Islet of Langerhans (tissue), 1 donor: ENCODE results near the gene HLCS.

Source experiments
- FAIRE-seq: peaks from one replicate; lab custom pipeline; 2011; peaks lifted over from hg19 to GRCh38; lab: Jason Lieb, UNC

Gene HLCS

DNA sequence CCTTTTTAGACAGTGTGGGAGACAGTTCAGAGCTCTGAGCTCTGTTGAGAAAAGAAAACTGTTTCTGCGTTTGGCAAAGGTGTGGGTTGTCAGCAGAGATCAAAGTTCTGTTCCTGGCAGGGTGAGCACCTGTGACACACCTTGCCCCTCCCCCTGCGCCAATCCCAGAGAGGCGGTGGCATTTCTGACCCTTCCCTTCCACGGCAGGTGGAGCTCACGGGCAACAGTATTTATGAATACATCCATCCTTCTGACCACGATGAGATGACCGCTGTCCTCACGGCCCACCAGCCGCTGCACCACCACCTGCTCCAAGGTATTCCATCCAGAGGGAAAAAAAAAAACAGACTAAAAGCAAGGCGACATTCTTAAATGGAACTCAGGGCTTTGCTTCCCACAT lies 246.9 kb downstream of the HLCS start:
- FAIRE-seq = no peak

DNA sequence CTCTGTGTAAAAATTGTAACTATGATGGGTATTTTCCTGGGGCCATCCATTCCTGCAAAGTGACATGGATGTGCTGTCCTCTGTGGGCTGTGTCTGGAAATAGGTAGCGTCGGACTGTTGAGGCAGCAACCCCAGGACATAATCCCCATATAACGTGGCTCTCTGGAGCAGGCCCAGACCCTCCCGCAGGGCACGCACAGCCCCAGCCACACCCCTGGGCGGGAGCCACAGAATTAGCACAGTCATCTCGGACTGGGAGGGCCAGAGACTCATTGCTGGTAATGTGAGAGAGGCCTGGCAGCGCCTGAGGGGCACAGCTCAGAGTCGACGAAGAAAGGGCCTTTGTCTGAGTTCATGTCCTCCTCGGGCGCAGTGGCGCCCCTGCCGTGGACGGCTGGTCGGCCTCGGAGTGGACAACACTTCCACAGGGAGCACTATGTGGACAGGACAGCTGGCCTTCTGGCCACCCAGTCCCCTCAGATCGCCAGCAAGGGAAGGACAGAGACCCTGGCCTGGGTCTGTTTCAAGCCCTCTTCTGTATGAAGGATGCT lies 247.4 kb downstream of the HLCS start:
- no peak for FAIRE-seq

DNA sequence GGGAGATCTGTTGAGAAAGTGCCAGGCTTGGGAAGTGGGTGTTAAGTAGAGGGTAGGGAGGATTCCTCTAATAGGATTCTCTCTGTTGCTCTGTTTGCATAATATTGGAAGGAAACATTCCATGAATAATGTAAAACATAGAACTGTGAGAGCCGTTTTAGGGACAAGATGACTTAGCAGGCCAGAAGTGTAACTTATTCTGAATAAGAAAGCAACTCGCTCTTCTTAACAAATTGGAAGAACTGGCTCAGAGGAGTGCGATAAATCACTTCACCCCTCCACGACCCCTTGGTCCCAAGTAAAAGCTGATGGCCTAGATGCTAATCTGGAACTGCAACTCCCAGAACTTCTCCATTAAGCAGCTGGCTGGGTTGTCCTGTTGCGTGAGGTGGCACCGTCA lies 248.5 kb downstream of the HLCS start:
- FAIRE-seq = no peak

DNA sequence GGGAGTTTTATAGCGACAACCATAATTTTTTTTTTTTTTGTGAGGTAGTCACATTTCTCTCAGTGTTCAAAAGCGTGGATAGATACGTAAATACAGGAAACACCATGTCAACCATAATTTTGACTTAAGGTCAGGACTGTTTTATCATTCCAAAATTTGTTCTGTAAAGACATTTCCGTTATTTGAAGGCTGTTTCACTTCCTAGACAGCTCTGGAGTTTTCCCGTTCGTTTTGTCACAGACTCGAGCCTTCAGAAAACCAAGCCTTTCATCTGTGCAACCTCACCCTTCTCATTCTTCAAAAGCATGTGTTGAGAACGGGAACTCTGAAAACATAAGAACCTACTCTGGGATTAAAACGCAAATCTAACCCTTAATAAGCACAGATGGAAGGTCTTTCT lies 249.6 kb downstream of the HLCS start:
- no peak for FAIRE-seq

DNA sequence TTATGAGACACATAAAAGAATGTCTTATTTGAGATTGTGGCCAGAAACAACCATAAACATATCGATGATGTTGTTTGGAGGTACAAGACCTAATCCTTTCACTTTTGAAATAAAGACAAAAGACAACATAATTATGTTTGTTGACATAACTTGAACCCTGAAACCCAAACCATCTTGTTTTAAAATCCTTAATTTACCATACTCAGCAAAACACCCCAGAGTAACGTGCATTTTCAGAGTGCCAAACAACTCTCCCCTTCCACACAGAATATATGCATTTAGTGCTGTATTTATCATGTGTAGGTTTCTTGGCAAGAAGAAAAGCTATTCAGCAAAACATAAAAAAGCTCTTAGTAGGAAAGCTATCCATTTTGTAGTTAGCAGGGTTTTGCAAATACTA lies 250.1 kb downstream of the HLCS start:
- no peak for FAIRE-seq

DNA sequence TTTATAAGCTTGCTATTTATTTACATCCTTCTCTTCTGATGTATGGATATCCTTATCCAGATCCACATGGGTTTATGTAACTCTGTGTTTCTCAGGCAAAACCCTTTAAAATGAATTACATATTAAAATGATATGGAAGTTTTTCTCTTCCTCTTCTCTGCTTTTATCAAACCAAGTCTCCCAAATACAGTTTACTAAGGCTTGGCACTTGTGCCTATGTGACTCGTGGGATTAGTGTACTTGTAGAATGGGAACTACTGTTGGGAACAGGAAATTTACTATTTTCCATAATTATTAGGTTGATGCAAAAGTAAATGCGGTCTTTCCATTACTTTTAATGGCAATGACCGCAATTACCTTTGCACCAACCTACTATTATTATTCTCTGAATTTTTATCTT lies 252.7 kb downstream of the HLCS start:
- no peak for FAIRE-seq

DNA sequence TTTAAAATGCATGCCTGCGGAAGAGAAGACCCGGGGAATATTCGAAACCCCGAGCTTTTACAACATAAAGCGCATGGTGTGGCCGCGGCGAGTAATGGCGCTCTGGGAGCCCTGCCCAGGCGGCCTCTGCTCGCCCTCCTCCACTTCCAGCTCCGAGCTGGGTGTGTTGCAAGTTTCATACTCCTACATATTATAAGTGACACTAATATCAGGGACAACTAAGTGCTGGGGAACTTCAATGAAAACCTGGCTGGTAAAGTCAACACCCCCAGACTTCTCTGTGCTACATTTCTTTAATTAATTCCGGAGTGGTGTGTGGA lies 255.8 kb downstream of the HLCS start:
- no peak for FAIRE-seq

DNA sequence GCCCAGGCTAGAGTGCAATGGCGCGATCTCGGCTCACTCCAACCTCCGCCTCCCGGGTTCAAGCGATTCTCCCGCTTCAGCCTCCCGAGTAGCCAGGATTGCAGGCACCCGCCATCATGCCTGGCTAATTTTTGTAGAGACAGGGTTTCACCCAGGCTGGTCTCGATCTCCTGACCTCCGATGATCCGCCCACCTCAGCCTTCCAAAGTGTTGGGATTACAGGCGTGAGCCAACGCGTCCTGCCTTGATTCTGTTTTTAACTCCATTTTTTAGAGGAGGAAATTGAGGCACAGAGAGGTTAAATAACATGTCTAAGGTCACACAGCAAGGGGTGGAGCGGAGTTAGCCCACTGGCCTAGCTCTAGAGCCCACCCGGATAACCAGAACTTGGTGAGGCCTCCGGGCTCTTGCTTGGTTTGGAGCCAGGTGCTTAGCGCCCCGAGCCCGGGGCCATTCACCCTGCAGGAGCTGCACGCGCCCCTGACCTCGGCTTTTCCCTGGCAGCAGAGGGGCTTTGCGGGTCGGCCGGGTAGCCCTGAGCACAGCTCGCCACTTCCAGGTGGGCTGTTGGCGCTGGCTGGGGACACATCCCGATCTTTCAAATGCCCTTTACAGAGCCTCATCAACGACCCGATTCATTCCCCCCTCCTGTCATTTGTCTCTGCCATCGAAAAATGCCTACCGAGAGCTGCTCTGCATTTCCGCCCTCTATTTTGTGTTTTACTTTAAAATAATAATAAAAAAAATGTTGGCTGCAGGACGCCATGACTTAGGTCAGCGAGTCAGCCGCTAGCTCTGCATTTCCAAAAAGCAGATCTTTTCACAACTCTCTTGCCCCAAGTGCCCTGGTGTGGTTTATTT lies 256.4 kb downstream of the HLCS start:
- no peak for FAIRE-seq

DNA sequence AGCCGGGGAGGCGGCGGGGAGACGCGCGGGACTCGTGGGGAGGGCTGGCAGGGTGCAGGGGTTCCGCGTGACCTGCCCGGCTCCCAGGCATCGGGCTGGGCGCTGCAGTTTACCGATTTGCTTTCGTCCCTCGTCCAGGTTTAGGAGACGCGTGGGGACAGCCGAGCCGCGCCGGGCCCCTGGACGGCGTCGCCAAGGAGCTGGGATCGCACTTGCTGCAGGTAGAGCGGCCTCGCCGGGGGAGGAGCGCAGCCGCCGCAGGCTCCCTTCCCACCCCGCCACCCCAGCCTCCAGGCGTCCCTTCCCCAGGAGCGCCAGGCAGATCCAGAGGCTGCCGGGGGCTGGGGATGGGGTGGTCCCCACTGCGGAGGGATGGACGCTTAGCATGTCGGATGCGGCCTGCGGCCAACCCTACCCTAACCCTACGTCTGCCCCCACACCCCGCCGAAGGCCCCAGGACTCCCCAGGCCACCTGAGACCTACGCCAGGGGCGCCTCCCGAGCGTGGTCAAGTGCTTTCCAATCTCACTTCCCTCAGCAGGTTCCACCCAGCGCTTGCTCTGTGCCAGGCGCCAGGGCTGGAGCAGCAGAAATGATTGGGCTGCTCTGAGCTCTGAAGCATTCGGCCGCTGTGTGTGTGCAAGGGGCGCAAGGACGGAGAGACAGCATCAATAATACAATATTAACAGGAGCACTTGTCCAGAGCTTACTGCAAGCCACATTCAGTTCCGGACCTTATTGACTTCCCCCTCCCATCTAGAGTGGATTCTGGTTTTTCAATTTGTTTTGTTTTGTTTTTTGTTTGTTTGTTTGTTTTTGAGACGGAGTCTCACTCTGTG lies 257.2 kb downstream of the HLCS start:
- no peak for FAIRE-seq

DNA sequence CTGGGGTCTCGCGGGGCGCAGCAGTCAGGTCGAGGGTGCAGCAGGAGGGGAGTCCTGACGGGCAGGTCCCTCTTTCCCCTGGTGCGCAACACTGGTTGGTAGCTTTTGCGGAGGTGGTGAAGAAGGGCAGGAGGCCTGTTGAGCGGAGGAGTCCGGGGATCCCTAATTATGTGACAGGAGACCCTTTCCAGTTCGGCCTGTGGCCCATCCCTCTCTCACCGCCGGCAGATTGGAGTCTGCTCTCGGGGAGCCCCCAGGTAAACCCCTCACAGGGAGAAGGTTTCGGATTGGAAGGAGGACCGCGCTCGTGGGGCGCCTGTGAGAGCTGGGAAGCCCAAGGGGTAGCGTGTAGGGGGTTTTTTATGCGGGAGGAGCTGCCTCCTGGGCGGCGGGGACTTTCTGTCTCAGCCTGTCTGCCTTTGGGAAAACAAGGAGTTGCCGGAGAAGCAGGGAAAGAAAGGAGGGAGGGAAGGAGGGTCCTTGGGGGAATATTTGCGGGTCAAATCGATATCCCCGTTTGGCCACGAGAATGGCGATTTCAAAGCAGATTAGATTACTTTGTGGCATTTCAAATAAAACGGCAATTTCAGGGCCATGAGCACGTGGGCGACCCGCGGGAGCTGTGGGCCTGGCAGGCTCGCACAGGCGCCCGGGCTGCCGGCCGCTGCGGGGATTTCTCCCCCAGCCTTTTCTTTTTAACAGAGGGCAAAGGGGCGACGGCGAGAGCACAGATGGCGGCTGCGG lies 258.0 kb downstream of the HLCS start:
- no peak for FAIRE-seq

DNA sequence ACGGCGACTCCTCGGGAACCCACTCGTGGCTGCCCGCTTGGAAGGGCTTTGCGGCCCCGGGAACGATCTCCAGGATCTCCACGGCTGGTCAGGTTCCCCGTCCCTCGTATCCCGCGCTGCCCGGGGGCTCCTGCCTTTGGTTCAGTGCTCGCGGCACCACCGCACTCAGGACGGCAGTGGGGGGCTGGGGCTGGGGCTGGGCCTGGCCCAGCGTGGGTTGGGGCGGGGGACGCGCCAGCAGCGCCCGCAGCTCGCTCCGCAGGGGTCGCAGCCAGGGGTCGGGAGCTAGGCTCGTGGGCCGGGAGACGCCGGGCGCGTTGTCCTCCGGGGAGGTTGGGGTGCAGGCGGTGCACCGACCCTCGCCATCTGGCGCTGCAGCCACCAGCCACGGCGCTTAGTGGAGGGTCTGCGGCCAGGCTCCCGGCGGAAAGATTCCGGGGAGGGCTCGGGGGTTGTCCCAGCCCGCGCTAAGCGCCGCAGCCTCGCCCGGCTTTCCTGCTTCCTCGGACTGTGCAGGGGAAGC lies 258.6 kb downstream of the HLCS start:
- no peak for FAIRE-seq

DNA sequence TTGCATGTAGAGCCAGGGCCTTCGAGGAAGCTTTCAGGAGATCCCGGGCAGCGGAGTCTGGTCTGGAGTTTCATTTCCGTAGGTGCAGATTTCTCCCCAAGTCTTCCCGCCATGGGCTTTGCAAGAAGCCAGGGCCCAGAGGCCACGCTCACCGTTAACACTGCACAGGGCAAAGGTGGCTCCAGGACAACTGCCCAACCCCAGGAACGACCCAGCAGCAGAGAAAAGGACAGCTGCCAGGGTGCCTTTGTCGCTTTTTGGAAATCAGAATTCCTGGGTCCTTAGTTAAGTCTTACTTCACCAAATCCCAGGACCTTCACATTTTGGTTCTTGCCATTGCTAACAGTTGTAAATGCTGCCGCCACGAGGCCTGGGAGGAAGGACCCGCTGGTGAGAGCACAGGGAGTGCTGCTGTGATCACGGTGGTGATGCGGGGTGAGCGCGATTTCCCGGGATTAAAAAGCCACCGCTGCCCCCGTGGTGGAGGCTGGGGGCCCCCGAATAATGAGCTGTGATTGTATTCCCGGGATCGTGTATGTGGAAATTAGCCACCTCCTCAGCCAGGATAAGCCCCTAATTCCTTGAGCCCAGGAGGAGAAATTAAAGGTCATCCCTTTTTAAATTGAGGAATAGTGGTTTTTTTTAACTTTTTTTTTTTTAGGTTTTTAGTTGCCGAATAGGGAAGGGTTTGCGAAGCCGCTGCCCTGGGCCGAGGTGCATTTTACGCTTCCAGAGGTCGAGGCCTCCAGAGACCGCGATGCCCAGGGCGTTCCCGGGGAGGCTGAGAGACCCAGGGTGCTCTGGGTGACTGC lies 259.3 kb downstream of the HLCS start:
- no peak for FAIRE-seq

DNA sequence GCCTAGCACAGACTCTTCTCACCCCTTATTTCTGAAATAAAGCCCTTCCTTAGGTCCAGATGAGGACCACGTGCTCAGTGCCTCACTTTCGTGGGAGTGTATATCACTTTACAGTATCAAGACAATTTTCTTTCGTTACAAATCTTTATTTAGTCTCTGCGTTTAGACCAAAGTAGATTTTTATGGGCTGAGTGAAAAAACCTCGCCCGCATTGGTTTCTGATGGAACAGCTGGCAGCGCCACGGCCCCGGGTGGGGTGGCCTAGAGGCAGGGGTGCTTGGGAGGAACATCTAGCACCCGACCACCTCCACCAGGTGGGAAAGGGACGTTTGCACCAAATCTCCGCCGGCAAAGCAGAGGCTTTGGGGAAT lies 260.0 kb downstream of the HLCS start:
- no peak for FAIRE-seq

DNA sequence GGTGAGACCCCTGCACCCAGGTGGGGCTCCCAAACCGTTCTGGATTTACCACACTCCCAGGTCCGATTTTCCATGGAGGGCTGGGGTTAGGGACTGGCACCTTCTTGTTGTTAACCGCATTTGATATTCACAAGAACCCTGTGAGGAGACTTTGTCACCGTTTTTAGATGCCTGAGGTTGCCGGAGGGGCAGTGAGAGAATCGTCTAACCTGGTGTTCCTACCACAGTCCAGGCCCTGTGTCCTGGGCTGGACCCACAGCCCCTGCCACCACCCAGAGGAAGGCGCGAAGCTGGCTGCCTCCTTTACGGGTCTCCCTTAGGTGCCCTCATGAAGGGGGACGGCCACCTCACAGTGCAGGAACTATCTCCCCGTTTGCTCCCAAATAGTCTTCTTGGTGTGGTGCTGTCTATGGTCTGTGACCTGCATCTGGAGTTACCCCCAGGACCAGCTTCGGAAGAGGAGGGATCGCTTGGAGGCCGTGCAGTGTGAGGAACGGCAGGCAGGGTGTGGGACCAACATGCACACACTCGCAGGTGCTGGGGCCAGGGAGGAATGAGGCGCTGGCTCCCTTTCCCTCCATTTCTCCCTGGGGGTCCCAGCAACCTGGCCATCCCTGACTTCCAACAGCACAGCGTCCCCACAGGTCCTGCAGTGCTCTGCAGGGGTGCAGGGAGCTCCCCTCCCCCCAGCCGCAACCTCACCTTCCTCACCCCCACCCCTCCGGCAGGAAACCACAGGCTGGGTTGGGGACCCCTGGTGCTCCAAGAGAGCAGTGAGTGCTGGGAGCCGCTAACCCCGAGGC lies 260.6 kb downstream of the HLCS start:
- FAIRE-seq = no peak

DNA sequence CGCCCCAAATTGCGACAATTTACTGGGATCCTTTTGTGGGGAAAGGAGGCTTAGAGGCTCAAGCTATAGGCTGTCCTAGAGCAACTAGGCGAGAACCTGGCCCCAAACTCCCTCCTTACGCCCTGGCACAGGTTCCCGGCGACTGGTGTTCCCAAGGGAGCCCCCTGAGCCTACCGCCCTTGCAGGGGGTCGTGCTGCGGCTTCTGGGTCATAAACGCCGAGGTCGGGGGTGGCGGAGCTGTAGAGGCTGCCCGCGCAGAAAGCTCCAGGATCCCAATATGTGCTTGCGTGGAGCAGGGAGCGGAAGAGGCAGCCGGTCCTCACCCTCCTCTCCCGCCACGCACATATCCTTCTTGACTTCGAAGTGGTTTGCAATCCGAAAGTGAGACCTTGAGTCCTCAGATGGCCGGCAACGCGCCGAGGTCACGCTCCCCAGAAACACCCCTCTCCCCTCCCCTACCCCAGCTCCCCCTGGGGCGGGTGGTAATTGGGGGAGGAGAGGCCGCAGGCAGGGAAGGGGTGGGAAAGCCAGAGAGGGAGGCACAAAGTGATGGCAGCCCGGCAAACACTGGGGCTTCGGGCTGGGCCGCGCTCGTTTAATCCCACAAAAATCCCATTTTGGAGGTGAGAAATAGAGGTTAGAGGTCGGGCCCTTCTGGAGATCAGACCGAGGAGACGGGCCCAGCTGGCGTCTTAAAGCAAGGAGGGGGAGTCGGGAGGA lies 261.4 kb downstream of the HLCS start:
- FAIRE-seq = no peak

DNA sequence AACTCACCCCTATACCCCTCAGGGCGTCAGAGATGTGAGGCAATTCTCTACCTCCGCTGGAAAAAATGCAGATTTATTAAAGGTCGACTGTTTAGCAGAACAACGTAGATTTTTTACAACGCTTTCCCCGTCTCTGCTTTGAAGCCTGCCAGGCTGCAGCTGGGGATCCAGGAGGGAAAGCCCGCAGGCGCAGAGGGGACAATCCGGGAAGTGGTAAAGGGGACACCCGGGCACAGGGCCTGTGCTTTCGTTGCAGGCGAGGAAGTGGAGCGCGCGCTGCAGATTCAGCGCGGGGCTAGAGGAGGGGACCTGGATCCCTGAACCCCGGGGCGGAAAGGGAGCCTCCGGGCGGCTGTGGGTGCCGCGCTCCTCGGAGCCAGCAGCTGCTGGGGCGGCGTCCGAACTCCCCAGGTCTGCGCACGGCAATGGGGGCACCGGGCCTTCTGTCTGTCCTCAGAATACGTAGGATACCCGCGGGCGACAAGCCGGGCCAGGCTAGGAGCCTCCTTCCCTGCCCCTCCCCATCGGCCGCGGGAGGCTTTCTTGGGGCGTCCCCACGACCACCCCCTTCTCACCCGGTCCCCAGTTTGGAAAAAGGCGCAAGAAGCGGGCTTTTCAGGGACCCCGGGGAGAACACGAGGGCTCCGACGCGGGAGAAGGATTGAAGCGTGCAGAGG lies 262.1 kb downstream of the HLCS start:
- no peak for FAIRE-seq

DNA sequence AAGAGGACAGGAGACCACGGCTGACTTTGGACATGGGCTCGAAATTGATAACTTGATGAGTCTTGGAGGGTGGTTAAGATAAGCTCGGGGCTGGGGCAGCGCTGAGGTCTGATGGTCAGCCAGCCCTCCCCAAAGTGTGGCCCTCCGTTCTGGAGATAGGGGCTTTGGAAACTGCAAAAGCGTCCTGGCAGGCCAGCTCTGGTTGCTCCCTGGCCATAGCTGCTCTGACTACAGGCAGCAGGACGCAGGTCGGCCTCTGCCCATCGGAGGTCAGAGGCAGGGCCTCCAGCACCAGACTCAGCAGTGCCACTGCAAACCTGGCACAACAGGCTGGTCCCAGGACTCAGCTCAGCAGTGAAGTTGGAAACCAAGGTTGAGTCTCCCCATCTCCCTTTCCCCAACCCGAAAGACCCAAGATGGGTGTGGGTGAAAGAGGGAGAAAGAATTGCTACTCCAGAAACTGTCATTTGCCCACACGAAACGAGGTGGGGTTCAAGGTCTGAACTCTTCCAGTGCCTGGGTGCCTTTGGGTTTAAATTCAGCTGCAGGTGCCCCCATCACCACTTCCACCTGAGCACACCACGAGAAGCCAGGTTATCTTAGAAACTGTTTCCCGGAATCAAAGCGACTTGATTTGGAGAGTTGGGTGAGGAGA lies 262.7 kb downstream of the HLCS start:
- no peak for FAIRE-seq

DNA sequence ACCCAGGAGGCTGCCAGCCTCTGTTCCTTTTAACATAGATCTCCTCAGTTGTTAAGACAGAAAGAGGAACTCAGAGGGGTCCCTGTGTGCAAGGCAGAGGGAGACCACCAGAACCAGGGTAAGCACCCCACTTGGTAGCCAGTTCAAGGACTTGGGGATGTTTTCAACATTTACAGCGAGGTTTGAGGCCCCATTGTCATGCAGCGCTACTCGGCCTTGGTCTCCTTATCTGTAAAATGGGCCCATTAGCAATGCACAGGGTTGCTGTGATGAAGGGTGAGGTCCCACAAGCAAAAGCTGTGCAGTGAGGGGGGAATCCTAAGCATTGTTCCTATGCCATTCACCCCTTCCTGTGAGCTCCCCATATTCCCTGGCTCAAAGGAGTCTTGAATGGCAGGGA lies 263.3 kb downstream of the HLCS start:
- FAIRE-seq = no peak

DNA sequence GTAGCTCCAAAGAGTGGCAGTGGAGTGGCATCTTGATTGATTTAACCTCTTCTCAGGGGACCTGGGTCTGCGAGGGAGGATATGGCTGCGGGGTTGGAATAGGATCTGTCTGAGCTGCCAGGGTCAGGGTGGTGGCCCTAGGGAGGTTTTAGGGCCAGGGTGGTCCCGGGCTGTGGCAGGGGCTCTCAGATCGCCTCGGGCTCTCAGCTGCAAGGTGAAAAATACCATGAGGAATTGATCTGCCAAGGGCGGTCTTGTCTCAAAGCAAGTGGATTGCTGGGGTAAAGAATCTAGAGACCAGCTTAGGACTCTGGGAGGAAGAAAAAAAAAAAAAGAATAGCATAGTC lies 263.9 kb downstream of the HLCS start:
- no peak for FAIRE-seq
